ENCODE results near the gene MEPCE. TPM values are rescaled to one million over a fixed set of nuclear protein-coding genes. Genes with fewer than 3 reads are reported as not detected.

Gene MEPCE
- total and polyA plus RNA-seq, 2 experiments from 2014 or later: 10.0 to 32.6 TPM

DNA sequence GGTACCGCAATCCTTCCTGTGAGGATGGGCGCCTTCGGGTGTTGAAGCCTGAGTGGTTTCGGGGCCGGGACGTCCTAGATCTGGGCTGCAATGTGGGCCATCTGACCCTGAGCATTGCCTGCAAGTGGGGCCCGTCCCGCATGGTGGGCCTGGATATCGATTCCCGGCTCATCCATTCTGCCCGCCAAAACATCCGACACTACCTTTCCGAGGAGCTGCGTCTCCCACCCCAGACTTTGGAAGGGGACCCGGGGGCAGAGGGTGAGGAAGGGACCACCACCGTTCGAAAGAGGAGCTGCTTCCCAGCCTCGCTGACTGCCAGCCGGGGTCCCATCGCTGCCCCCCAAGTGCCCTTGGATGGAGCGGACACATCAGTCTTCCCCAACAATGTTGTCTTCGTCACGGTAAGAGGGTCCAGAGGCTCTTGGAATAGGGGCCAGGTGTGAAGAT is 1.7 kb downstream of the MEPCE start:
- Histone ChIP-seq H3K4me3 (peak overlapping the region; percentile 67), H3K79me2 (replicated peaks; ENCODE audit: insufficient read depth) (peaks cover 44% of the 10 kb centered on the region), H2AFZ (no peak overlapping the region), H3F3A (replicated peaks; ENCODE audit: low read depth) (peaks cover 39% of the 10 kb centered on the region), H3K9me2 (ENCODE audit: insufficient read depth) (0 out of 2 replicates have a peak, but pooled peaks cover 3% of the 10 kb centered on the region), H3K36me3 (ENCODE audit: insufficient read depth) (peaks cover 9% of the 10 kb centered on the region; the same call in 1 of the 2 replicates), H3K27ac (ENCODE audit: low read depth) (no peak overlapping the region; the same call in 1 of the 2 replicates), H4K20me1 (replicated peaks; ENCODE audit: insufficient read depth) (peaks cover 3% of the 10 kb centered on the region; the same call in 1 of the 2 replicates), H3K4me1 (ENCODE audit: insufficient read depth) (peaks cover 29% of the 10 kb centered on the region; the same call in 1 of the 2 replicates), H3K27me3 (ENCODE audit: insufficient read depth) (peaks cover 9% of the 10 kb centered on the region), H3K4me2 (peak overlapping the region; percentile 79)
- peak overlapping the region; percentile 56; the same call in 1 of the 2 replicates for H3K27ac Mint-ChIP-seq
- peak overlapping the region; percentile 93 for H3K4me3 Mint-ChIP-seq
- DNase-seq (ENCODE audit: low spot score): no peak
- H3K4me1 Mint-ChIP-seq: peaks cover 48% of the 10 kb centered on the region
- no peak for ATAC-seq
- peaks cover 45% of the 10 kb centered on the region for H3K27me3 Mint-ChIP-seq (ENCODE audit: insufficient read depth, low read depth, poor library complexity)
- H3K9me3 Mint-ChIP-seq: peaks cover 20% of the 10 kb centered on the region
- peaks cover 59% of the 10 kb centered on the region for H3K36me3 Mint-ChIP-seq (ENCODE audit: low read depth)
- TF ChIP-seq EZH2phosphoT487 (IDR thresholded peaks at IDR 0.05; ENCODE audit: unreplicated experiment) (no peak), JUNB (IDR thresholded peaks at IDR 0.05; ENCODE audit: unreplicated experiment) (no peak), ZNF331 (CRISPR knock-in tag; IDR thresholded peaks at IDR 0.05; ENCODE audit: low read depth) (no peak), ZNF114 (CRISPR knock-in tag; IDR thresholded peaks at IDR 0.05) (no peak), NANOG (IDR thresholded peaks at IDR 0.05; ENCODE audit: borderline replicate concordance) (no peak), CREB1 (CRISPR knock-in tag; IDR thresholded peaks at IDR 0.05; ENCODE audit: low read depth) (no peak), POLR2AphosphoS5 (IDR thresholded peaks at IDR 0.05; ENCODE audit: low read depth) (no peak; the same call in 1 of the 2 replicates), EZH2 (IDR thresholded peaks at IDR 0.05; ENCODE audit: low read depth, unreplicated experiment) (no peak), STAT1 (IDR thresholded peaks at IDR 0.05; ENCODE audit: unreplicated experiment) (no peak)
- TF ChIP-seq, protein P1, sequence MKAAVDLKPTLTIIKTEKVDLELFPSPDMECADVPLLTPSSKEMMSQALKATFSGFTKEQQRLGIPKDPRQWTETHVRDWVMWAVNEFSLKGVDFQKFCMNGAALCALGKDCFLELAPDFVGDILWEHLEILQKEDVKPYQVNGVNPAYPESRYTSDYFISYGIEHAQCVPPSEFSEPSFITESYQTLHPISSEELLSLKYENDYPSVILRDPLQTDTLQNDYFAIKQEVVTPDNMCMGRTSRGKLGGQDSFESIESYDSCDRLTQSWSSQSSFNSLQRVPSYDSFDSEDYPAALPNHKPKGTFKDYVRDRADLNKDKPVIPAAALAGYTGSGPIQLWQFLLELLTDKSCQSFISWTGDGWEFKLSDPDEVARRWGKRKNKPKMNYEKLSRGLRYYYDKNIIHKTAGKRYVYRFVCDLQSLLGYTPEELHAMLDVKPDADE (IDR thresholded peaks at IDR 0.05): no peak
- TF ChIP-seq, protein P2, sequence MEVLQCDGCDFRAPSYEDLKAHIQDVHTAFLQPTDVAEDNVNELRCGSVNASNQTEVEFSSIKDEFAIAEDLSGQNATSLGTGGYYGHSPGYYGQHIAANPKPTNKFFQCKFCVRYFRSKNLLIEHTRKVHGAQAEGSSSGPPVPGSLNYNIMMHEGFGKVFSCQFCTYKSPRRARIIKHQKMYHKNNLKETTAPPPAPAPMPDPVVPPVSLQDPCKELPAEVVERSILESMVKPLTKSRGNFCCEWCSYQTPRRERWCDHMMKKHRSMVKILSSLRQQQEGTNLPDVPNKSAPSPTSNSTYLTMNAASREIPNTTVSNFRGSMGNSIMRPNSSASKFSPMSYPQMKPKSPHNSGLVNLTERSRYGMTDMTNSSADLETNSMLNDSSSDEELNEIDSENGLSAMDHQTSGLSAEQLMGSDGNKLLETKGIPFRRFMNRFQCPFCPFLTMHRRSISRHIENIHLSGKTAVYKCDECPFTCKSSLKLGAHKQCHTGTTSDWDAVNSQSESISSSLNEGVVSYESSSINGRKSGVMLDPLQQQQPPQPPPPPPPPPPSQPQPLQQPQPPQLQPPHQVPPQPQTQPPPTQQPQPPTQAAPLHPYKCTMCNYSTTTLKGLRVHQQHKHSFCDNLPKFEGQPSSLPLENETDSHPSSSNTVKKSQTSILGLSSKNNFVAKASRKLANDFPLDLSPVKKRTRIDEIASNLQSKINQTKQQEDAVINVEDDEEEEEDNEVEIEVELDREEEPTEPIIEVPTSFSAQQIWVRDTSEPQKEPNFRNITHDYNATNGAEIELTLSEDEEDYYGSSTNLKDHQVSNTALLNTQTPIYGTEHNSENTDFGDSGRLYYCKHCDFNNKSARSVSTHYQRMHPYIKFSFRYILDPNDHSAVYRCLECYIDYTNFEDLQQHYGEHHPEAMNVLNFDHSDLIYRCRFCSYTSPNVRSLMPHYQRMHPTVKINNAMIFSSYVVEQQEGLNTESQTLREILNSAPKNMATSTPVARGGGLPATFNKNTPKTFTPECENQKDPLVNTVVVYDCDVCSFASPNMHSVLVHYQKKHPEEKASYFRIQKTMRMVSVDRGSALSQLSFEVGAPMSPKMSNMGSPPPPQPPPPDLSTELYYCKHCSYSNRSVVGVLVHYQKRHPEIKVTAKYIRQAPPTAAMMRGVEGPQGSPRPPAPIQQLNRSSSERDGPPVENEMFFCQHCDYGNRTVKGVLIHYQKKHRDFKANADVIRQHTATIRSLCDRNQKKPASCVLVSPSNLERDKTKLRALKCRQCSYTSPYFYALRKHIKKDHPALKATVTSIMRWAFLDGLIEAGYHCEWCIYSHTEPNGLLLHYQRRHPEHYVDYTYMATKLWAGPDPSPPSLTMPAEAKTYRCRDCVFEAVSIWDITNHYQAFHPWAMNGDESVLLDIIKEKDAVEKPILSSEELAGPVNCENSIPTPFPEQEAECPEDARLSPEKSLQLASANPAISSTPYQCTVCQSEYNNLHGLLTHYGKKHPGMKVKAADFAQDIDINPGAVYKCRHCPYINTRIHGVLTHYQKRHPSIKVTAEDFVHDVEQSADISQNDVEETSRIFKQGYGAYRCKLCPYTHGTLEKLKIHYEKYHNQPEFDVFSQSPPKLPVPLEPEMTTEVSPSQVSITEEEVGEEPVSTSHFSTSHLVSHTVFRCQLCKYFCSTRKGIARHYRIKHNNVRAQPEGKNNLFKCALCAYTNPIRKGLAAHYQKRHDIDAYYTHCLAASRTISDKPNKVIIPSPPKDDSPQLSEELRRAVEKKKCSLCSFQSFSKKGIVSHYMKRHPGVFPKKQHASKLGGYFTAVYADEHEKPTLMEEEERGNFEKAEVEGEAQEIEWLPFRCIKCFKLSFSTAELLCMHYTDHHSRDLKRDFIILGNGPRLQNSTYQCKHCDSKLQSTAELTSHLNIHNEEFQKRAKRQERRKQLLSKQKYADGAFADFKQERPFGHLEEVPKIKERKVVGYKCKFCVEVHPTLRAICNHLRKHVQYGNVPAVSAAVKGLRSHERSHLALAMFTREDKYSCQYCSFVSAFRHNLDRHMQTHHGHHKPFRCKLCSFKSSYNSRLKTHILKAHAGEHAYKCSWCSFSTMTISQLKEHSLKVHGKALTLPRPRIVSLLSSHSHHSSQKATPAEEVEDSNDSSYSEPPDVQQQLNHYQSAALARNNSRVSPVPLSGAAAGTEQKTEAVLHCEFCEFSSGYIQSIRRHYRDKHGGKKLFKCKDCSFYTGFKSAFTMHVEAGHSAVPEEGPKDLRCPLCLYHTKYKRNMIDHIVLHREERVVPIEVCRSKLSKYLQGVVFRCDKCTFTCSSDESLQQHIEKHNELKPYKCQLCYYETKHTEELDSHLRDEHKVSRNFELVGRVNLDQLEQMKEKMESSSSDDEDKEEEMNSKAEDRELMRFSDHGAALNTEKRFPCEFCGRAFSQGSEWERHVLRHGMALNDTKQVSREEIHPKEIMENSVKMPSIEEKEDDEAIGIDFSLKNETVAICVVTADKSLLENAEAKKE (CRISPR knock-in tag; IDR thresholded peaks at IDR 0.05): no peak
- TF ChIP-seq, protein P3, sequence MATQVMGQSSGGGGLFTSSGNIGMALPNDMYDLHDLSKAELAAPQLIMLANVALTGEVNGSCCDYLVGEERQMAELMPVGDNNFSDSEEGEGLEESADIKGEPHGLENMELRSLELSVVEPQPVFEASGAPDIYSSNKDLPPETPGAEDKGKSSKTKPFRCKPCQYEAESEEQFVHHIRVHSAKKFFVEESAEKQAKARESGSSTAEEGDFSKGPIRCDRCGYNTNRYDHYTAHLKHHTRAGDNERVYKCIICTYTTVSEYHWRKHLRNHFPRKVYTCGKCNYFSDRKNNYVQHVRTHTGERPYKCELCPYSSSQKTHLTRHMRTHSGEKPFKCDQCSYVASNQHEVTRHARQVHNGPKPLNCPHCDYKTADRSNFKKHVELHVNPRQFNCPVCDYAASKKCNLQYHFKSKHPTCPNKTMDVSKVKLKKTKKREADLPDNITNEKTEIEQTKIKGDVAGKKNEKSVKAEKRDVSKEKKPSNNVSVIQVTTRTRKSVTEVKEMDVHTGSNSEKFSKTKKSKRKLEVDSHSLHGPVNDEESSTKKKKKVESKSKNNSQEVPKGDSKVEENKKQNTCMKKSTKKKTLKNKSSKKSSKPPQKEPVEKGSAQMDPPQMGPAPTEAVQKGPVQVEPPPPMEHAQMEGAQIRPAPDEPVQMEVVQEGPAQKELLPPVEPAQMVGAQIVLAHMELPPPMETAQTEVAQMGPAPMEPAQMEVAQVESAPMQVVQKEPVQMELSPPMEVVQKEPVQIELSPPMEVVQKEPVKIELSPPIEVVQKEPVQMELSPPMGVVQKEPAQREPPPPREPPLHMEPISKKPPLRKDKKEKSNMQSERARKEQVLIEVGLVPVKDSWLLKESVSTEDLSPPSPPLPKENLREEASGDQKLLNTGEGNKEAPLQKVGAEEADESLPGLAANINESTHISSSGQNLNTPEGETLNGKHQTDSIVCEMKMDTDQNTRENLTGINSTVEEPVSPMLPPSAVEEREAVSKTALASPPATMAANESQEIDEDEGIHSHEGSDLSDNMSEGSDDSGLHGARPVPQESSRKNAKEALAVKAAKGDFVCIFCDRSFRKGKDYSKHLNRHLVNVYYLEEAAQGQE (IDR thresholded peaks at IDR 0.05; ENCODE audit: unreplicated experiment): no peak
- TF ChIP-seq, protein P4, sequence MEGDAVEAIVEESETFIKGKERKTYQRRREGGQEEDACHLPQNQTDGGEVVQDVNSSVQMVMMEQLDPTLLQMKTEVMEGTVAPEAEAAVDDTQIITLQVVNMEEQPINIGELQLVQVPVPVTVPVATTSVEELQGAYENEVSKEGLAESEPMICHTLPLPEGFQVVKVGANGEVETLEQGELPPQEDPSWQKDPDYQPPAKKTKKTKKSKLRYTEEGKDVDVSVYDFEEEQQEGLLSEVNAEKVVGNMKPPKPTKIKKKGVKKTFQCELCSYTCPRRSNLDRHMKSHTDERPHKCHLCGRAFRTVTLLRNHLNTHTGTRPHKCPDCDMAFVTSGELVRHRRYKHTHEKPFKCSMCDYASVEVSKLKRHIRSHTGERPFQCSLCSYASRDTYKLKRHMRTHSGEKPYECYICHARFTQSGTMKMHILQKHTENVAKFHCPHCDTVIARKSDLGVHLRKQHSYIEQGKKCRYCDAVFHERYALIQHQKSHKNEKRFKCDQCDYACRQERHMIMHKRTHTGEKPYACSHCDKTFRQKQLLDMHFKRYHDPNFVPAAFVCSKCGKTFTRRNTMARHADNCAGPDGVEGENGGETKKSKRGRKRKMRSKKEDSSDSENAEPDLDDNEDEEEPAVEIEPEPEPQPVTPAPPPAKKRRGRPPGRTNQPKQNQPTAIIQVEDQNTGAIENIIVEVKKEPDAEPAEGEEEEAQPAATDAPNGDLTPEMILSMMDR (conservative IDR thresholded peaks at IDR 0.05; ENCODE audit: low read depth in 2 of 2): no peak

Measured in GM23338 (cell line).